GM12878 (cell line): ENCODE measurements around the gene HSD17B12. TPM values are rescaled to one million over a fixed set of nuclear protein-coding genes. Genes with fewer than 3 reads are reported as not detected.
A peak's percentile ranks its signal among the peaks of the same experiment; 100 is the strongest.

ENCODE experiments used
- DPF2 ChIP-seq: fragments of 450-650 bp; IDR thresholded peaks from 2 replicates; pipeline ENCODE4 v1.6.1; 2017; ENCODE audit warnings: mild to moderate bottlenecking
- ETV6 ChIP-seq, 2 experiments: fragments of 450-650 bp in 1 of 2; IDR thresholded peaks in 1 of 2; conservative IDR thresholded peaks in 1 of 2; 2 replicates each; pipeline ENCODE4 v1.6.1; 2014; ENCODE audit warnings: antibody characterized with exemption in 1 of 2, borderline replicate concordance in 1 of 2, low read depth in 1 of 2, mild to moderate bottlenecking in 1 of 2, moderate library complexity in 1 of 2
- FOS ChIP-seq: IDR thresholded peaks from 3 replicates; pipeline ENCODE4 v1.6.1; 2011; ENCODE audit warnings: borderline replicate concordance; ENCODE audit not compliant: insufficient read length; ENCODE audit errors: extremely low read depth
- KLF5 ChIP-seq: fragments of 450-650 bp; IDR thresholded peaks from 2 replicates; pipeline ENCODE4 v1.6.1; 2014; ENCODE audit warnings: mild to moderate bottlenecking; ENCODE audit not compliant: partially characterized antibody
- MXI1 ChIP-seq: fragments of 150-350 bp; IDR thresholded peaks from 2 replicates; pipeline ENCODE4 v1.6.1; 2011; ENCODE audit warnings: low read depth, mild to moderate bottlenecking, inconsistent platforms, low read length, improper control_type of control experiment
- MYC ChIP-seq: IDR thresholded peaks from 2 replicates; pipeline ENCODE4 v1.6.1; 2011; ENCODE audit warnings: mild to moderate bottlenecking, low read length, moderate library complexity, inconsistent platforms; ENCODE audit not compliant: insufficient read depth, insufficient replicate concordance, insufficient read length, severe bottlenecking
- NRF1 ChIP-seq: conservative IDR thresholded peaks from 2 replicates; pipeline ENCODE4 v1.6.1; 2011; ENCODE audit warnings: mild to moderate bottlenecking, low read depth, low read length, improper control_type of control experiment
- POLR2AphosphoS2 ChIP-seq: IDR thresholded peaks from 2 replicates; pipeline ENCODE4 v1.6.1; 2011; ENCODE audit warnings: low read depth, mild to moderate bottlenecking, low read length, improper control_type of control experiment, moderate library complexity
- RELA ChIP-seq: fragments of 450-650 bp; IDR thresholded peaks from 2 replicates; pipeline ENCODE4 v1.8.0; 2014; ENCODE audit warnings: borderline replicate concordance; ENCODE audit not compliant: partially characterized antibody
- SMAD1 ChIP-seq: fragments of 450-650 bp; IDR thresholded peaks from 2 replicates; pipeline ENCODE4 v1.6.1; 2018; ENCODE audit warnings: mild to moderate bottlenecking, low read depth; ENCODE audit not compliant: partially characterized antibody
- TCF3 ChIP-seq: IDR thresholded peaks from 2 replicates; pipeline ENCODE4 v1.6.1; 2012; ENCODE audit warnings: low read depth, mild to moderate bottlenecking, low read length, borderline replicate concordance; ENCODE audit not compliant: insufficient read depth
- ZNF207 ChIP-seq: fragments of 450-650 bp; IDR thresholded peaks from 2 replicates; pipeline ENCODE4 v1.6.1; 2014; ENCODE audit warnings: antibody characterized with exemption, mild to moderate bottlenecking, borderline replicate concordance
- ZNF622 ChIP-seq: fragments of 450-650 bp; IDR thresholded peaks from 2 replicates; pipeline ENCODE4 v1.6.1; 2017; ENCODE audit warnings: mild to moderate bottlenecking, inconsistent platforms
- ZZZ3 ChIP-seq: IDR thresholded peaks from 2 replicates; pipeline ENCODE4 v1.6.1; 2011; ENCODE audit warnings: low read depth; ENCODE audit not compliant: control insufficient read depth, insufficient read length
- polyA plus RNA-seq, 11 experiments: library from polyadenylated mRNA; depleted of rRNA in 4 of 11; unstranded in 6 of 11; stranded (reverse) in 5 of 11; fragments of >200 nt; fragmentation: Nextera tagmentation in 4 of 11; fragmentation: Illumina TruSeq in 1 of 11; extraction: Ambion mirVana in 4 of 11; extraction: Trizol in 1 of 11; gene quantifications; 1 replicate in 1 of 11; 2 replicates in 10 of 11; pipeline versions ENCODE4 v1.2.1 to v1.2.3, GENCODE V29; 2011 to 2016; ENCODE audit warnings: inconsistent platforms in 2 of 11, missing spikeins in 2 of 11, low read depth in 1 of 11
- total RNA-seq, 4 experiments: library from RNA; depleted of rRNA in 3 of 4; stranded (reverse); fragments of >200 nt in 3 of 4; fragmentation: Illumina TruSeq in 1 of 4; extraction: Trizol in 1 of 4; gene quantifications; 2 replicates each; pipeline versions ENCODE4 v1.2.1 to v1.2.3, GENCODE V29; 2013 to 2021
- TF ChIP-seq, protein P1 (sequence below): fragments of 450-650 bp; IDR thresholded peaks from 2 replicates; pipeline ENCODE4 v1.6.1; 2017; ENCODE audit warnings: mild to moderate bottlenecking, moderate library complexity
- TF ChIP-seq, protein P2 (sequence below): fragments of 450-650 bp; formaldehyde crosslinking; IDR thresholded peaks from 2 replicates; pipeline ENCODE4 v1.4.0; 2022; ENCODE audit warnings: mild to moderate bottlenecking, moderate library complexity
- TF ChIP-seq, protein P3 (sequence below): fragments of 450-650 bp; formaldehyde crosslinking; IDR thresholded peaks from 2 replicates; pipeline ENCODE4 v1.4.0; 2020; ENCODE audit warnings: mild to moderate bottlenecking, moderate library complexity

HSD17B12 gene
- total and polyA plus RNA-seq, 10 of the 15 experiments (the other 5 are each of a cell fraction or from before 2014, with no cell fraction given), result 23.6 to 88.0 (median 64.7) TPM

- TF ChIP-seq, protein P1, sequence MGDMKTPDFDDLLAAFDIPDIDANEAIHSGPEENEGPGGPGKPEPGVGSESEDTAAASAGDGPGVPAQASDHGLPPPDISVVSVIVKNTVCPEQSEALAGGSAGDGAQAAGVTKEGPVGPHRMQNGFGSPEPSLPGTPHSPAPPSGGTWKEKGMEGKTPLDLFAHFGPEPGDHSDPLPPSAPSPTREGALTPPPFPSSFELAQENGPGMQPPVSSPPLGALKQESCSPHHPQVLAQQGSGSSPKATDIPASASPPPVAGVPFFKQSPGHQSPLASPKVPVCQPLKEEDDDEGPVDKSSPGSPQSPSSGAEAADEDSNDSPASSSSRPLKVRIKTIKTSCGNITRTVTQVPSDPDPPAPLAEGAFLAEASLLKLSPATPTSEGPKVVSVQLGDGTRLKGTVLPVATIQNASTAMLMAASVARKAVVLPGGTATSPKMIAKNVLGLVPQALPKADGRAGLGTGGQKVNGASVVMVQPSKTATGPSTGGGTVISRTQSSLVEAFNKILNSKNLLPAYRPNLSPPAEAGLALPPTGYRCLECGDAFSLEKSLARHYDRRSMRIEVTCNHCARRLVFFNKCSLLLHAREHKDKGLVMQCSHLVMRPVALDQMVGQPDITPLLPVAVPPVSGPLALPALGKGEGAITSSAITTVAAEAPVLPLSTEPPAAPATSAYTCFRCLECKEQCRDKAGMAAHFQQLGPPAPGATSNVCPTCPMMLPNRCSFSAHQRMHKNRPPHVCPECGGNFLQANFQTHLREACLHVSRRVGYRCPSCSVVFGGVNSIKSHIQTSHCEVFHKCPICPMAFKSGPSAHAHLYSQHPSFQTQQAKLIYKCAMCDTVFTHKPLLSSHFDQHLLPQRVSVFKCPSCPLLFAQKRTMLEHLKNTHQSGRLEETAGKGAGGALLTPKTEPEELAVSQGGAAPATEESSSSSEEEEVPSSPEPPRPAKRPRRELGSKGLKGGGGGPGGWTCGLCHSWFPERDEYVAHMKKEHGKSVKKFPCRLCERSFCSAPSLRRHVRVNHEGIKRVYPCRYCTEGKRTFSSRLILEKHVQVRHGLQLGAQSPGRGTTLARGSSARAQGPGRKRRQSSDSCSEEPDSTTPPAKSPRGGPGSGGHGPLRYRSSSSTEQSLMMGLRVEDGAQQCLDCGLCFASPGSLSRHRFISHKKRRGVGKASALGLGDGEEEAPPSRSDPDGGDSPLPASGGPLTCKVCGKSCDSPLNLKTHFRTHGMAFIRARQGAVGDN, result peak; percentile 79
- TF ChIP-seq, protein P2, sequence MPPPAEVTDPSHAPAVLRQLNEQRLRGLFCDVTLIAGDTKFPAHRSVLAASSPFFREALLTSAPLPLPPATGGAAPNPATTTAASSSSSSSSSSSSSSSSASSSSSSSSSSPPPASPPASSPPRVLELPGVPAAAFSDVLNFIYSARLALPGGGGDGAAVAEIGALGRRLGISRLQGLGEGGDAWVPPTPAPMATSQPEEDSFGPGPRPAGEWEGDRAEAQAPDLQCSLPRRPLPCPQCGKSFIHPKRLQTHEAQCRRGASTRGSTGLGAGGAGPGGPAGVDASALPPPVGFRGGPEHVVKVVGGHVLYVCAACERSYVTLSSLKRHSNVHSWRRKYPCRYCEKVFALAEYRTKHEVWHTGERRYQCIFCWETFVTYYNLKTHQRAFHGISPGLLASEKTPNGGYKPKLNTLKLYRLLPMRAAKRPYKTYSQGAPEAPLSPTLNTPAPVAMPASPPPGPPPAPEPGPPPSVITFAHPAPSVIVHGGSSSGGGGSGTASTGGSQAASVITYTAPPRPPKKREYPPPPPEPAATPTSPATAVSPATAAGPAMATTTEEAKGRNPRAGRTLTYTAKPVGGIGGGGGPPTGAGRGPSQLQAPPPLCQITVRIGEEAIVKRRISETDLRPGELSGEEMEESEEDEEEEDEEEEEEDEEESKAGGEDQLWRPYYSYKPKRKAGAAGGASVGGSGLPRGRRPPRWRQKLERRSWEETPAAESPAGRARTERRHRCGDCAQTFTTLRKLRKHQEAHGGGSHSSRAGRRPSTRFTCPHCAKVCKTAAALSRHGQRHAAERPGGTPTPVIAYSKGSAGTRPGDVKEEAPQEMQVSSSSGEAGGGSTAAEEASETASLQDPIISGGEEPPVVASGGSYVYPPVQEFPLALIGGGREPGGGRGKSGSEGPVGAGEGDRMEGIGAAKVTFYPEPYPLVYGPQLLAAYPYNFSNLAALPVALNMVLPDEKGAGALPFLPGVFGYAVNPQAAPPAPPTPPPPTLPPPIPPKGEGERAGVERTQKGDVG, result no peak
- TF ChIP-seq DPF2 (peak; percentile 47; the same call in 1 of the 2 replicates), MYC (no peak), KLF5 (no peak), FOS (peak; percentile 47), ZNF622 (no peak), ZNF207 (no peak), MXI1 (0 out of 2 replicates have a peak, but pooled peaks have one; percentile 62), ZZZ3 (no peak), NRF1 (peak; percentile 18; the same call in 1 of the 2 replicates), SMAD1 (peak; percentile 68), RELA (no peak), TCF3 (peak; percentile 38; the same call in 1 of the 2 replicates), POLR2AphosphoS2 (peak; percentile 68), ETV6 (conservative IDR thresholded peaks at IDR 0.05 in 1 of 2, IDR thresholded peaks at IDR 0.05 in 1 of 2; ENCODE audit: borderline replicate concordance in 1 of 2, low read depth in 1 of 2) (no peak)
- TF ChIP-seq, protein P3, sequence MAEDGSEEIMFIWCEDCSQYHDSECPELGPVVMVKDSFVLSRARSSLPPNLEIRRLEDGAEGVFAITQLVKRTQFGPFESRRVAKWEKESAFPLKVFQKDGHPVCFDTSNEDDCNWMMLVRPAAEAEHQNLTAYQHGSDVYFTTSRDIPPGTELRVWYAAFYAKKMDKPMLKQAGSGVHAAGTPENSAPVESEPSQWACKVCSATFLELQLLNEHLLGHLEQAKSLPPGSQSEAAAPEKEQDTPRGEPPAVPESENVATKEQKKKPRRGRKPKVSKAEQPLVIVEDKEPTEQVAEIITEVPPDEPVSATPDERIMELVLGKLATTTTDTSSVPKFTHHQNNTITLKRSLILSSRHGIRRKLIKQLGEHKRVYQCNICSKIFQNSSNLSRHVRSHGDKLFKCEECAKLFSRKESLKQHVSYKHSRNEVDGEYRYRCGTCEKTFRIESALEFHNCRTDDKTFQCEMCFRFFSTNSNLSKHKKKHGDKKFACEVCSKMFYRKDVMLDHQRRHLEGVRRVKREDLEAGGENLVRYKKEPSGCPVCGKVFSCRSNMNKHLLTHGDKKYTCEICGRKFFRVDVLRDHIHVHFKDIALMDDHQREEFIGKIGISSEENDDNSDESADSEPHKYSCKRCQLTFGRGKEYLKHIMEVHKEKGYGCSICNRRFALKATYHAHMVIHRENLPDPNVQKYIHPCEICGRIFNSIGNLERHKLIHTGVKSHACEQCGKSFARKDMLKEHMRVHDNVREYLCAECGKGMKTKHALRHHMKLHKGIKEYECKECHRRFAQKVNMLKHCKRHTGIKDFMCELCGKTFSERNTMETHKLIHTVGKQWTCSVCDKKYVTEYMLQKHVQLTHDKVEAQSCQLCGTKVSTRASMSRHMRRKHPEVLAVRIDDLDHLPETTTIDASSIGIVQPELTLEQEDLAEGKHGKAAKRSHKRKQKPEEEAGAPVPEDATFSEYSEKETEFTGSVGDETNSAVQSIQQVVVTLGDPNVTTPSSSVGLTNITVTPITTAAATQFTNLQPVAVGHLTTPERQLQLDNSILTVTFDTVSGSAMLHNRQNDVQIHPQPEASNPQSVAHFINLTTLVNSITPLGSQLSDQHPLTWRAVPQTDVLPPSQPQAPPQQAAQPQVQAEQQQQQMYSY (CRISPR knock-in tag), result no peak
These were observed at the start of gene HSD17B12 (continued) for GRCh38 chr11:43680521-43681400.
